Activated CD8-positive, alpha-beta memory T cell treated with anti-CD3 and anti-CD28 coated beads, Interleukin-2, amount 50 U/mL, for 4 hours (primary cell): ENCODE measurements around the gene ENDOG.
"Not testable (repeated sequence)": the region's sequence is repeated elsewhere in the genome, so short reads cannot be mapped to it uniquely, and the experiment has no call there.

Experiments used
- DNase-seq: peaks from one replicate; pipeline ENCODE4 v3.0.0-alpha.2; 2020

Gene ENDOG

DNA sequence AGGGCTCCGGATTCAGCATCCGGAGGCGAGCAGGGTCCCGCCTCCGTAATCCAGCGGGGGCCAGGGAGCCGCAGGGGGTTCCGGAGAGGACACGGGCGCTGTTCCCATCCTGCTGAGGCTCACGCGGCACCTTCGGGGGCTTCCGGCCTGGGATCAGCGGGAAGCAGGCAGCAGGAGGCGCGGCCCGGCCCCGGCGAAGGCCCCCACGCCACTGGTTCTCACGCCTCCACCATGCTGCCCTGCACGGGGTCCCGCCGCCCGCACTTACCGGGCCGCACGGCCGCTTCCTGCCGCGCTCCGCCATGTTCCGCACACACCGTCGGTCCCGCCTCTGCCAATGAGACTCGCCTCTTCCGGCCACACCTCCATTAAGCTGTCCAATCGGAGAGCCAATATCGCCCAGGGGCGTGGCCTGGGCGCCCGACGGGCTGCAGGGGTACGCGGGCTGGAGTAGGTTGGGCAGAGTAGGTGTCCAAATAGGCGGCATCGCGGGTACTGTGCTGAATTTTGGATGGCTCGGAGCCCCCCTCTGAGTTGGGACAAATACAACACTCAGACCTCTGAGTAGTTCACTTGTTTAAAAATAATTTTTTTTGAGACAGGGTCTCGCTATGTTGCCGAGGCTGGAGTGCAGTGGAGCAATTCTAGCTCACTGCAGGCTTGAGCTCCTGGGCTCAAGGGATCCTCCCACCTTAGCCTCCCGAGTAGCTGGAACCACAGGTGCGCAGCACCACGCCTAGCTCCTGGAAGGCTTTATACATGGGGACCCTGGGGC lies 11.4 kb downstream of the ENDOG start, which contains the start of gene SPOUT1:
Gene SPOUT1, minus strand, starts transcription at position 318 of the 775 bp plus-strand sequence. Its CDS starts 14 bp downstream, at position 304.
- peak; percentile 92 for DNase-seq

- DNase-seq: no peak
Measured at GRCh38 chr9:128833696-128834095, 15.4 kb downstream of the ENDOG start.

DNA sequence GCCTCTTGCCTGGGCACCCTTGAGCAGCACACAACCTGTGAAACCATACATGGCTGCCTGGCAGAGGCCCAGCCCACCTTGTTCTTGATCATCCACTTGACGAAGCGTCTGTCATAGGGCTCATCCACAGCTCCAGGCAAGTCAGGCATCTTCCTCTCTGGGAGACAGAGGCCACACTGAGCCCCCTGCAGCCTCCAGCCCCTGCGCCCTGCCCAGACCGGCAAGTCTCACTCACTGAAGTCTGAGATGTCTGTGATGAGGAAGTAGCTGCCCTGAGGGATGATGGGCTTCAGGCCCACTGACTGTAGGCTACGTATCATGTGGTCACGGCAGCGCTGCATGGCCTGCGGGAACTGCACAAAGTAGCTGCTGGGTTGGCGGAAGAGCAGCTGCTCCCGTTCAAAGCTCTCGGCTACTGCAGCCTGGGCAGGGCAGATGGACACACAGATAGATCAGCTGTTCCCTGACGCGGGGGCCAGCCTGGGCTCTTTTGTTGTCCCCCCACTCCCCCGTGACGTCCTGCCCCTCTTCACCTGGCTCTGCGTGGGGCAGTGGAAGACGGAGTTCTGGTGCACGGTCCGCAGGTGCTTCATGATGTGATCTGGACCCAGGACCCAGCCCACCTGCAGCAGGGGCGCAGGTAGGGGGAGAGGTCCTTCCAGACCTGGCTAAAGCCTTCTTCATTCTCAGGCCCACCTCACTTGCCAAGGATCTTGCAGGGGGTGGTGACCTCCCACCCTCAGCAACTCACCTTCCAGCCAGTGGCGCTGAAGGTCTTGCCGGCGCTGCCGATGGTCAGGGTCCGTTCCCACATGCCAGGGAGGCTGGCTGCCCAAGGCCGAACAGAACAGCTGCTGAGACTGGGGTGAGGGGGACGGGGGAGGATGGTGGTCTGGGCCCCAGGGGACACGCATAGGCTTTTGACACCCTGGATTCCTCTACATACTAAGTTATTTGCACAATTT lies 17.2 kb downstream of the ENDOG start:
- no peak for DNase-seq

DNA sequence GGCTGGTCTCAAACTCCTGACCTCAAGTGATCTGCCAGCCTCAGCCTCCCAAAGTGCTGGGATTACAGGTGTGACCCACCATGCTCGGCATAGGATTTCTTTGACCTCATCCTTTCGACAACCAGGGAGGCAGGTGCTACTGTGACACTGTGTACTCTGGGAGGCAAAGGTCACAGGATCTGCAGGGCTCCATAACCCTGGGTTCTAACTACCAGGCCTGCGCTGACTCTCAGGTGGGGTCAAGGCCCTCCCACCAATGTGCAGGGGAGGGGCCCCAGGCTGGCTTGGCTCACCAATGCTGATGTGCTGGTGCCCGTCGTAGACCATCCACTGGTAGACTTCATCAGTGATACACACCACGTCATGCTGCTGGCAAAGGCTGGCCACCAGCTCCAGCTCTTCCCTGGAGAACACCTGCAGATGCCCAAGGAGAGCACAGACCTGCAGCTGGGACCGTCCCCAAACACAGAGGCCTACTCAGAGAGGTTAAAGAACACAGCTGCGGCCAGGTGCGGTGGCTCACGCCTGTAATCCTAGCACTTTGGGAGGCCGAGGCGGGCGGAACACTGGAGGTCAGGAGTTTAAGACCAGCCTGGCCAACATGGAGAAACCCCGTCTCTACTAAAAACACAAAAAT lies 18.3 kb downstream of the ENDOG start:
- DNase-seq: no peak

DNA sequence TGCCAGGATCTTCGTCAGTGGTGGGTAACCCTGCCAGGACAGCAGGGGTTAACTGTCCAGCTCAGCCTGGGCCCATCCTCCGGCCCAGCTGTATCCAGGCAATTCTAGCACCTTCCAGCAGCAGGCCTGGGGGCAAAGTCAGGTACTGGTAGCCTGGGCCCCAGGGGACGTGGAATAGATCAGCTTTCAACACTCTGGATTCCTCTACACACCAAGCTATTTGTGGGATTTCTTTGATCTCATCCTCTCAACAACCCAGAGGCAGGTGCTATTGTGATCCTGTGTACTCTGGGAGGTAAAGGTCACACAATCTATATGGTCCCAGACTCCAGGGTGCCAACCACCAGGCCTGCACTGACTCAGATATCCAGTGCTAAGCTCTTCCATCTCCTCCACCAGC lies 20.0 kb downstream of the ENDOG start:
- no peak for DNase-seq

GRCh38 chr9:128840524-128840923 lies 22.2 kb downstream of the ENDOG start:
- DNase-seq: no peak

DNA sequence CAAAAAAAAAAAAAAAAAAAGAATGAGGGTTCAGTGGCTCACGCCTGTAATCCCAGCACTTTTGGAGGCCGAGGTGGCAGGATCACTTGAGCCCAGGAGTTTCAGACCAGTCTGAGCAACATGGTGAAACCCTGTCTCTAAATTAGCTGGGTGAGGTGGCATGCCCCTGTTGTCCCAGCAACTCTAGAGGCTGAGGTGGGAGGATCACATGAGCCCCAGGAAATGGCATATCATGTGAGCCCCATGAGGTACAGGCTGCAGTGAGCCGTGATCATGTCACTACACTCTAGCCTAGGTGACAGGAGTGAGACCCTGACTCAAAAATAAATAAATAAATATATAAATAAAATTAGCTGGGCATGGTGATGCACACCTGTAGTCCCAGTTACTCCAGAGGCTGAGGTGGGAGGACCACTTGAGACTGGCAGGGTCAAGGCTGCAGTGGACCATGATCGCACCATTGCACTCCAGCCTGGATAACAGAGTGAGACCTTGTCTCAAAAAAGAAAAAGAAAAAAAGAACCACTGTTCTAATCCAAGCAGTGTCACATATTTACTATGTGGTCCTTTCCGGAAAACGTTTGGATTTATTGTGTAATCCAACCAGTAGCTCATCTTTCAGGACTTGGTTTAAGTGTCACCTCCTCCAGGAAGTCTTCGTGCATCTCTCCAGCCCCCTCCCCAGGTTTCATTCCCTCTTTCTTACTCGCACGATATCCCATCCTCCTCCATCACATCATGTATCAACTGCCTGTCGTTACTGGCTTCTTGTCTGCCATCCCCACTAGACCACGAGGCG lies 23.6 kb downstream of the ENDOG start:
- no peak for DNase-seq

GRCh38 chr9:128843171-128843570 lies 24.9 kb downstream of the ENDOG start:
- not testable (repeated sequence) for DNase-seq

GRCh38 chr9:128845186-128845931 lies 27.1 kb downstream of the ENDOG start:
- DNase-seq: no peak

DNA sequence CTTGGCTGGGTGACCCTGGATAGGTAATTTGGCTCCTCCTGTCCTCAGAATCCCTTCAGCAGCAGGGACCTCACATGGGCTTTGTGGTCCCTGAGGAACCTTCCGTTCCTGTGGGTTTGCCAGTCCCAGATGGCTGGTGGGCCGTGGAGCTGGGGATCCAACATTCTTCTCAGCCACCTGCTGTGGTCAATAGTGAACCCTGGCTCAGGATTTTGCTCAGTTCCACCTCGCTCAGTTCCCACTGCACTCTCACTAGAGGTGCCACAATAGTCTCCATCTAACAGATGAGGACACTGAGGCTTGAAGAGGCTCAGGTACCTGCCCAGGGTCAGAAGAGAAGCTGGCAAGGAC lies 28.4 kb downstream of the ENDOG start:
- no peak for DNase-seq

DNA sequence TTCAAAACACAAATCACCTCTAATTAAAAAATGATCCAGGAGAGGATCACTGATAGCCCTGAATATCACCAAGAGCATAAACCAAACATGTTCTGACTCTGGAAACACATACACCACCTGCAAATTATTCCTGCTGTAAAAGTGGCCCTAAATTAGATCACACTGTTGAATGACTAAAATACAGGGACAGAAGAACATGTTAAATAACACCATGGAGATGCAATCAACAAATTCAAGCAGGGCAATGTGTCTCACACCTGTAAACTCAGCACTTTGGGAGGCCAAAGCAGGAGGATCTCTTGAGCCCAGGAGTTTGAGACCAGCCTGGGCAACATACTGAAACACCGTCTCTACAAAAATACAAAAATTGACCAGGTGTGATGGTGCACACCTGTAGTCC lies 29.5 kb downstream of the ENDOG start:
- no peak for DNase-seq

DNA sequence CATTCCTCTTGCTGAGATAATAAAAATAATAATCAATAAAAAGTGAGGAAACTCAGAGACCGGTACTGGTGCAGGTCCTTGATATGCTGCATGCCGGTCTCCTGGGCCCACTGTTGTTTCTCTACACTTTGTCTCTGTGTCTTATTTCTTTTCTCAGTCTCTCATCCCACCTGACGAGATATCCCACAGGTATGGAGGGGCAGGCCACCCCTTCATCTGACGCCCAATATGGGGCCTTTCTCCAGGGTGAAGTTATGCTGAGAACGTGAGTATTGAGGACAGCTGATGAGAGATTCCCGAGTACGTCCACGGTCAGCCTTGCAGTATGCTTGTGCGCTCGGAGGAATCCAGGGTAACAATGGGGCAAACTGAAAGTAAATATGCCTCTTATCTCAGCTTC lies 32.7 kb downstream of the ENDOG start:
- not testable (repeated sequence) for DNase-seq

- not testable (repeated sequence) for DNase-seq
Measured at GRCh38 chr9:128851779-128852600, 33.7 kb downstream of the ENDOG start.

DNA sequence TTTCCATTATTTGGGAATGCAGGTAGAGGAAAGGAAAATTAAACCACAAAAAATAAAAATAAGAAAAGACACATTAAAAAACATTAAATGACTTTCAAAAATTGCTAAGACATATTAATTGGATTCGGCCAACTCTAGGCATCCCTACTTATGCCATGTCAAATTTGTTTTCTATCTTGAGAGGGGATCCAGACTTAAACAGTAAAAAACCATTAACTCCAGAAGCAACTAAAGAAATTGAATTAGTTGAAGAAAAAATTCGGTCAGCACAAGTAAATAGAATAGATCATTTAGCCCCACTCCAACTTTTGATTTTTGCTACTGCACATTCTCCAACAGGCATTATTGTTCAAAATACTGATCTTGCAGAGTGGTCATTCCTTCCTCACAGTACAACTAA lies 34.3 kb downstream of the ENDOG start:
- not testable (repeated sequence) for DNase-seq

GRCh38 chr9:128854454-128854853 lies 36.2 kb downstream of the ENDOG start:
- not testable (repeated sequence) for DNase-seq

- DNase-seq: not testable (repeated sequence)
Measured at GRCh38 chr9:128858476-128858875, 40.2 kb downstream of the ENDOG start.

- no peak for DNase-seq
Measured at GRCh38 chr9:128860937-128861336, 42.6 kb downstream of the ENDOG start.

DNA sequence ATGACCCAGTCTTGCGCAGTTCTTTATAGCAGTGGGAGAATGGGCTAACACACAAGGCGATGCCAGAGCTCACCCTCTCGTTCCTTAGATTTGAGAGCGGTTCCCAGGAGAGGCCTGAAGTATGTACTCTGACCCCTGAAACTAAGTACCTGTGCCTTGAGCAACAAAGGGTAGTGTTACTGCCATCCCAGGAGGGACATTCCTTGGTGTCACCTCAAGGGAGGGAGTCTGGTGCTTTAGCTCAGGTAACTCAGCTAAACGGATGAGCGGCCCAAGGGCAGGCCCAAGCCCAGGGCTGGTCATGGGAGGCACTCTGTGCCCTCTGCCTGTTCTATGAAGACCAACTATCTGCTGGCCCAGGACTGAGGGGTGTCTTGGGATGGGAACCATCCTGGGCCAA lies 43.2 kb downstream of the ENDOG start:
- no peak for DNase-seq

- DNase-seq: no peak
Measured at GRCh38 chr9:128862401-128862851, 44.1 kb downstream of the ENDOG start.

DNA sequence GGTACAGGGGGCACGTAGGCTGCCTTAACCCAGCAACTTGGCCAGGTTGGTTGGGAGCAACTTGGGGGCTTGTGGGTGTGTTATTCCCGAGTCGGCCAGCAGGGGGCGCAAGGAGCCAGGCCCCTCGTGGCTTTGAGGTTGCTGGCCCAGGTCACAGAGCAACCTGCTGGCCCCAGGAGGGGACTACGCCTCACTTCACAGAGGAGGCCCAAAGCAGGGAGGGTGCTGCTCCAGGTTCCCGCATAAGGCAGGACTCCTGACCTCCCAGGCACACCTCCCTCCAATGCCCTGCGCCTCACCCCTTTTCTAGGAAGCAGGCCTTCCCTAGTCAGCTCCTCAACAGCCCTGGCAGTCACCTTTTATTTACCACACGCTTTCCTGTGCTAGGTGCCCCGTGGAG lies 45.3 kb downstream of the ENDOG start:
- peak; percentile 87 for DNase-seq
